PFSK-1 (cell line): ENCODE results near the gene IL1RAPL2.

ENCODE experiments used
- TAF1 ChIP-seq: IDR thresholded peaks from 2 replicates; pipeline ENCODE4 v1.6.1; 2012; ENCODE audit warnings: low read length, control low read depth, borderline replicate concordance; ENCODE audit not compliant: insufficient read depth
- TF ChIP-seq, protein P1 (sequence below), 2 experiments: IDR thresholded peaks; 2 replicates each; pipeline versions ENCODE4 v1.6.1 to v1.8.0; 2011 to 2012; ENCODE audit warnings: low read depth in 2 of 2, low read length in 2 of 2, control low read depth in 1 of 2, inconsistent platforms in 1 of 2, mild to moderate bottlenecking in 1 of 2, moderate library complexity in 1 of 2; ENCODE audit not compliant: insufficient read depth in 1 of 2

DNA sequence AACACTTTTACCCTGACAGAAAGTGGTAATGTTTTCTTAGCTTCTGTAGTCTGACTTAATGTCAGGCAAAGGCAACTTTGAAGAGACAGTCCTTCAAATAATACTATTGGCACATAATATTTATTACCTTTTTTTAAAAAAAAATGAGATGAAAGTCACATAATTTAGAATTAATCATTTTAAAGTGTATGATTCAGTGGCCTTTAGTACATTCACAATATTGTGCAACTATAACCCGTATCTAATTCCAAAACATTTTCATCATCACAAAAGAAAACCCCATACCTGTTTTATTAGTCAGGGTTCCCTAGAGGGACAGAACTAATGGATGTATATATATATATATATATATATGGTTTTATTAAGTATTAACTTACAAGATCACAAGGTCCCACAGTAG is 749.2 kb downstream of the IL1RAPL2 start:
- no peak for TF ChIP-seq TAF1
- TF ChIP-seq, protein P1, sequence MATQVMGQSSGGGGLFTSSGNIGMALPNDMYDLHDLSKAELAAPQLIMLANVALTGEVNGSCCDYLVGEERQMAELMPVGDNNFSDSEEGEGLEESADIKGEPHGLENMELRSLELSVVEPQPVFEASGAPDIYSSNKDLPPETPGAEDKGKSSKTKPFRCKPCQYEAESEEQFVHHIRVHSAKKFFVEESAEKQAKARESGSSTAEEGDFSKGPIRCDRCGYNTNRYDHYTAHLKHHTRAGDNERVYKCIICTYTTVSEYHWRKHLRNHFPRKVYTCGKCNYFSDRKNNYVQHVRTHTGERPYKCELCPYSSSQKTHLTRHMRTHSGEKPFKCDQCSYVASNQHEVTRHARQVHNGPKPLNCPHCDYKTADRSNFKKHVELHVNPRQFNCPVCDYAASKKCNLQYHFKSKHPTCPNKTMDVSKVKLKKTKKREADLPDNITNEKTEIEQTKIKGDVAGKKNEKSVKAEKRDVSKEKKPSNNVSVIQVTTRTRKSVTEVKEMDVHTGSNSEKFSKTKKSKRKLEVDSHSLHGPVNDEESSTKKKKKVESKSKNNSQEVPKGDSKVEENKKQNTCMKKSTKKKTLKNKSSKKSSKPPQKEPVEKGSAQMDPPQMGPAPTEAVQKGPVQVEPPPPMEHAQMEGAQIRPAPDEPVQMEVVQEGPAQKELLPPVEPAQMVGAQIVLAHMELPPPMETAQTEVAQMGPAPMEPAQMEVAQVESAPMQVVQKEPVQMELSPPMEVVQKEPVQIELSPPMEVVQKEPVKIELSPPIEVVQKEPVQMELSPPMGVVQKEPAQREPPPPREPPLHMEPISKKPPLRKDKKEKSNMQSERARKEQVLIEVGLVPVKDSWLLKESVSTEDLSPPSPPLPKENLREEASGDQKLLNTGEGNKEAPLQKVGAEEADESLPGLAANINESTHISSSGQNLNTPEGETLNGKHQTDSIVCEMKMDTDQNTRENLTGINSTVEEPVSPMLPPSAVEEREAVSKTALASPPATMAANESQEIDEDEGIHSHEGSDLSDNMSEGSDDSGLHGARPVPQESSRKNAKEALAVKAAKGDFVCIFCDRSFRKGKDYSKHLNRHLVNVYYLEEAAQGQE (IDR thresholded peaks at IDR 0.05; ENCODE audit: insufficient read depth in 1 of 2, low read depth in 2 of 2, low read length in 2 of 2) = no peak
